Measurements from ENCODE around the gene TESK2. TPM values are rescaled to one million over a fixed set of nuclear protein-coding genes. Genes with fewer than 3 reads are reported as not detected.

Gene TESK2
- total and polyA plus RNA-seq, 2 donors from 2014 or later: 1.6 to 2.7 TPM

- TF ChIP-seq, protein P1, sequence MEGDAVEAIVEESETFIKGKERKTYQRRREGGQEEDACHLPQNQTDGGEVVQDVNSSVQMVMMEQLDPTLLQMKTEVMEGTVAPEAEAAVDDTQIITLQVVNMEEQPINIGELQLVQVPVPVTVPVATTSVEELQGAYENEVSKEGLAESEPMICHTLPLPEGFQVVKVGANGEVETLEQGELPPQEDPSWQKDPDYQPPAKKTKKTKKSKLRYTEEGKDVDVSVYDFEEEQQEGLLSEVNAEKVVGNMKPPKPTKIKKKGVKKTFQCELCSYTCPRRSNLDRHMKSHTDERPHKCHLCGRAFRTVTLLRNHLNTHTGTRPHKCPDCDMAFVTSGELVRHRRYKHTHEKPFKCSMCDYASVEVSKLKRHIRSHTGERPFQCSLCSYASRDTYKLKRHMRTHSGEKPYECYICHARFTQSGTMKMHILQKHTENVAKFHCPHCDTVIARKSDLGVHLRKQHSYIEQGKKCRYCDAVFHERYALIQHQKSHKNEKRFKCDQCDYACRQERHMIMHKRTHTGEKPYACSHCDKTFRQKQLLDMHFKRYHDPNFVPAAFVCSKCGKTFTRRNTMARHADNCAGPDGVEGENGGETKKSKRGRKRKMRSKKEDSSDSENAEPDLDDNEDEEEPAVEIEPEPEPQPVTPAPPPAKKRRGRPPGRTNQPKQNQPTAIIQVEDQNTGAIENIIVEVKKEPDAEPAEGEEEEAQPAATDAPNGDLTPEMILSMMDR (IDR thresholded peaks at IDR 0.05; ENCODE audit: borderline replicate concordance, extremely low read depth, insufficient read depth): no peak
- H3K4me1 ChIP-seq (ENCODE audit: control insufficient read depth in 2 of 3, insufficient read depth in 2 of 3, low read depth in 1 of 3, low read length in 3 of 3): peaks cover 0 to 9% (median 8%) of the 10 kb centered on the region in 3 donors
- FAIRE-seq (no peak), DNase-seq (no peak)
- H3K27ac ChIP-seq (ENCODE audit: low read depth in 2 of 2, low read length in 2 of 2): no peak overlapping the region
- no peaks in the 10 kb centered on the region for H3K9me3 ChIP-seq (ENCODE audit: control insufficient read depth in 2 of 3, insufficient read depth in 1 of 3, low read length in 3 of 3)
- H3K9ac ChIP-seq (ENCODE audit: low read length in 3 of 3): no peak overlapping the region
- intact Hi-C loops (cut with DNase I): no loop called here
- no peak overlapping the region for H3K4me3 ChIP-seq (ENCODE audit: low read length in 3 of 3)
- peaks cover 2 to 31% (median 11%) of the 10 kb centered on the region in 3 donors for H3K36me3 ChIP-seq (ENCODE audit: control insufficient read depth in 2 of 3, insufficient read depth in 3 of 3, low read length in 3 of 3)
- H3K27me3 ChIP-seq (ENCODE audit: control insufficient read depth, insufficient read depth, low read length): no peaks in the 10 kb centered on the region
Measured at GRCh38 chr1:45331436-45332345, 159.3 kb downstream of the TESK2 start.

DNA sequence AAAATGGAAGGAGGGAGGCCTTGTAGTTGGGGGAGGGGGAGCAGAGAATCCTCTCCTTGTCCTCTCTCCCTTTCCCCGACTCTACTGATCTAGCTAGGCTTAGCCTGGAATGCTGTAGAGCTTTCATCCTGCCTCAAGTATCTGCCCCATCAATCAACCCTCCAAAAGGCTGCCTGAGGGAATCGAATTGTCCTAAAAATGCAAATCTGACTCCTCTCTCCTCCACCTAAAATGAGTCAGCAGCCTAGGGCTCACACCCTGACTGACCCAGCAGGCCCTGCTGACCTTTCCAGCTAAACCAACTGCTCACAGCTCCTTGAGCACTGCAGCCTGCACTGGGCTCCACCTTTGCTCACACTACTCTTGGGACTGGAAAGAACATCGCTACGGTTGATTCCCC, 161.5 kb downstream of the TESK2 start:
- H3K36me3 ChIP-seq (ENCODE audit: control insufficient read depth in 2 of 3, insufficient read depth in 3 of 3, low read length in 3 of 3): peaks cover 2 to 31% (median 11%) of the 10 kb centered on the region in 3 donors
- peaks cover 0 to 9% (median 0%) of the 10 kb centered on the region in 3 donors for H3K4me1 ChIP-seq (ENCODE audit: control insufficient read depth in 2 of 3, insufficient read depth in 2 of 3, low read depth in 1 of 3, low read length in 3 of 3)
- FAIRE-seq (no peak), DNase-seq (no peak)
- no peak overlapping the region for H3K27ac ChIP-seq (ENCODE audit: low read depth in 2 of 2, low read length in 2 of 2)
- no peak overlapping the region for H3K9ac ChIP-seq (ENCODE audit: low read length in 3 of 3)
- H3K4me3 ChIP-seq (ENCODE audit: low read length in 3 of 3): no peak overlapping the region
- TF ChIP-seq, protein P1 (IDR thresholded peaks at IDR 0.05; ENCODE audit: borderline replicate concordance, extremely low read depth, insufficient read depth): no peak
- intact Hi-C loops (cut with DNase I): no loop called here
- no peaks in the 10 kb centered on the region for H3K9me3 ChIP-seq (ENCODE audit: control insufficient read depth in 2 of 3, insufficient read depth in 1 of 3, low read length in 3 of 3)
- H3K27me3 ChIP-seq (ENCODE audit: control insufficient read depth, insufficient read depth, low read length): no peaks in the 10 kb centered on the region

DNA sequence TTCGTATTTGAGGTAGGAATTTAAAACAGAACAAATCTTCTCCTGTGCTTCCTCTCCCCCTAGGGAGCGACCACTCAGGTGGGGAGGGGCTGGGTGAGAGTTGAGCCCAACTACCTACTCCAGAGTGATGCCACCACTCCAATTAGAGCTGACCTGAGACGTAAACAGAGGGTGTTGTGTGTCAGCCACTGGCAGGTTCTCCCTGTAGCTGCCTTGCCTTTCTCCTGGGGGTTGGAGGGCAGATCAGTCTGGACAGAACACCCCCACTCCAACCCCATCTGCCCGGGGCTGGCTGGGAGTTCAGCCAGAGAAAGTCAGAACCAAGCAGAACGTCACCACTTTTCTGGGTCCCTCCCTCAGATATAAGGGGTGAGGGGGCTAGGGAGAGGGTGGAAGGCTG, 162.3 kb downstream of the TESK2 start:
- no peak overlapping the region for H3K4me3 ChIP-seq (ENCODE audit: low read length in 3 of 3)
- TF ChIP-seq, protein P1 (IDR thresholded peaks at IDR 0.05; ENCODE audit: borderline replicate concordance, extremely low read depth, insufficient read depth): no peak
- H3K9ac ChIP-seq (ENCODE audit: low read length in 3 of 3): no peak overlapping the region
- intact Hi-C loops (cut with DNase I): no loop called here
- DNase-seq (no peak), FAIRE-seq (no peak)
- no peak overlapping the region for H3K27ac ChIP-seq (ENCODE audit: low read depth in 2 of 2, low read length in 2 of 2)
- H3K4me1 ChIP-seq (ENCODE audit: control insufficient read depth in 2 of 3, insufficient read depth in 2 of 3, low read depth in 1 of 3, low read length in 3 of 3): peaks cover 0 to 9% (median 0%) of the 10 kb centered on the region in 3 donors
- no peaks in the 10 kb centered on the region for H3K9me3 ChIP-seq (ENCODE audit: control insufficient read depth in 2 of 3, insufficient read depth in 1 of 3, low read length in 3 of 3)
- peaks cover 2 to 27% (median 11%) of the 10 kb centered on the region in 3 donors for H3K36me3 ChIP-seq (ENCODE audit: control insufficient read depth in 2 of 3, insufficient read depth in 3 of 3, low read length in 3 of 3)
- no peaks in the 10 kb centered on the region for H3K27me3 ChIP-seq (ENCODE audit: control insufficient read depth, insufficient read depth, low read length)
